Neural cell (in vitro differentiated cells): ENCODE results near the gene MSI2. TPM values are rescaled to one million over a fixed set of nuclear protein-coding genes. Genes with fewer than 3 reads are reported as not detected.

Experiments used
- H2AFZ ChIP-seq: fragments of 200-600, 300-800 bp; sonication (generic), shearing (Covaris generic); 2 replicates; pipeline ENCODE4 v1.6.0; 2014; ENCODE audit warnings: low read depth, mild to moderate bottlenecking, antibody characterized with exemption, low read length, moderate library complexity
- H3F3A ChIP-seq: fragments of 200-600 bp; shearing (Covaris generic); 2 replicates; pipeline ENCODE4 v1.6.1; 2016; ENCODE audit warnings: mild to moderate bottlenecking, moderate library complexity, mixed read lengths, antibody characterized with exemption, low read length; ENCODE audit not compliant: insufficient read depth, poor library complexity, severe bottlenecking
- H3K27ac ChIP-seq: fragments of 200-600, 300-800 bp; sonication (generic), shearing (Covaris generic); 2 replicates; pipeline ENCODE4 v1.5.1; 2014; ENCODE audit warnings: mild to moderate bottlenecking, low read length, moderate library complexity
- H3K27me3 ChIP-seq: fragments of 300-800, 200-600 bp; sonication (generic), shearing (Covaris generic); 2 replicates; pipeline ENCODE4 v1.6.0; 2014; ENCODE audit warnings: mild to moderate bottlenecking, low read depth, low read length, moderate library complexity; ENCODE audit not compliant: insufficient read depth
- H3K36me3 ChIP-seq: fragments of 300-800, 200-600 bp; sonication (generic), shearing (Covaris generic); 2 replicates; pipeline ENCODE4 v1.5.1; 2014; ENCODE audit warnings: mild to moderate bottlenecking, antibody characterized with exemption, low read length, moderate library complexity; ENCODE audit not compliant: insufficient read depth
- H3K4me2 ChIP-seq: fragments of 300-800, 200-600 bp; sonication (generic), shearing (Covaris generic); 2 replicates; pipeline ENCODE4 v1.6.0; 2014; ENCODE audit warnings: mild to moderate bottlenecking, low read length
- H3K4me3 ChIP-seq: fragments of 300-800, 200-600 bp; sonication (generic), shearing (Covaris generic); 2 replicates; pipeline ENCODE4 v1.5.1; 2014; ENCODE audit warnings: mild to moderate bottlenecking, low read length, moderate library complexity
- H3K79me2 ChIP-seq: fragments of 200-600 bp; shearing (Covaris generic); replicated peaks from 2 replicates; pipeline ENCODE4 v1.6.0; 2014; ENCODE audit warnings: mild to moderate bottlenecking, low read length, moderate library complexity; ENCODE audit not compliant: insufficient read depth
- H3K9ac ChIP-seq: fragments of 300-800, 200-600 bp; sonication (generic), shearing (Covaris generic); 2 replicates; pipeline ENCODE4 v1.6.1; 2016; ENCODE audit warnings: mild to moderate bottlenecking, low read length, mixed read lengths
- H3K9me2 ChIP-seq: fragments of 200-600 bp; shearing (Covaris generic); 2 replicates; pipeline ENCODE4 v1.6.1; 2016; ENCODE audit warnings: mild to moderate bottlenecking, low read length, mixed read lengths; ENCODE audit not compliant: insufficient read depth
- H3K9me3 ChIP-seq: fragments of 200-600, 300-800 bp; sonication (generic), shearing (Covaris generic); 2 replicates; pipeline ENCODE4 v1.6.1; 2016; ENCODE audit warnings: mild to moderate bottlenecking, mixed run types, low read length, moderate library complexity, mixed read lengths
- H4K20me1 ChIP-seq: fragments of 200-600 bp; shearing (Covaris generic); 2 replicates; pipeline ENCODE4 v1.6.1; 2016; ENCODE audit warnings: mild to moderate bottlenecking, mixed run types; ENCODE audit not compliant: insufficient read depth
- EP300 ChIP-seq: fragments of 450-650 bp; conservative IDR thresholded peaks from 2 replicates; pipeline ENCODE4 v1.6.1; 2014; ENCODE audit warnings: antibody characterized with exemption, mild to moderate bottlenecking, moderate library complexity; ENCODE audit not compliant: poor library complexity, severe bottlenecking
- EZH2 ChIP-seq: fragments of 200-600, 300-800 bp; shearing (Covaris generic), sonication (generic); IDR thresholded peaks from 2 replicates; pipeline ENCODE4 v1.6.1; 2014; ENCODE audit warnings: antibody characterized with exemption, low read length, borderline replicate concordance, mild to moderate bottlenecking; ENCODE audit not compliant: insufficient read depth, poor library complexity, severe bottlenecking
- MXI1 ChIP-seq: fragments of 450-650 bp; conservative IDR thresholded peaks from 2 replicates; pipeline ENCODE4 v1.6.1; 2014; ENCODE audit warnings: antibody characterized with exemption, mild to moderate bottlenecking; ENCODE audit not compliant: poor library complexity, severe bottlenecking
- POLR2AphosphoS5 ChIP-seq: IDR thresholded peaks from 2 replicates; pipeline ENCODE4 v1.6.1; 2012
- RAD21 ChIP-seq: fragments of 450-650 bp; conservative IDR thresholded peaks from 2 replicates; pipeline ENCODE4 v1.6.1; 2014; ENCODE audit warnings: antibody characterized with exemption, mild to moderate bottlenecking, moderate library complexity
- SMC3 ChIP-seq: fragments of 450-650 bp; conservative IDR thresholded peaks from 2 replicates; pipeline ENCODE4 v1.6.1; 2014; ENCODE audit warnings: antibody characterized with exemption, mild to moderate bottlenecking, moderate library complexity; ENCODE audit not compliant: poor library complexity
- TAF1 ChIP-seq: IDR thresholded peaks from 2 replicates; pipeline ENCODE4 v1.6.1; 2012; ENCODE audit warnings: low read depth
- polyA plus RNA-seq: library from polyadenylated mRNA; depleted of rRNA; stranded (reverse); fragments of >200 nt; gene quantifications from 2 replicates; pipeline ENCODE4 v1.2.3, GENCODE V29; 2014
- TF ChIP-seq, protein P1 (sequence below): IDR thresholded peaks from 2 replicates; pipeline ENCODE4 v1.6.1; 2012; ENCODE audit warnings: borderline replicate concordance
- TF ChIP-seq, protein P2 (sequence below): fragments of 450-650 bp; IDR thresholded peaks from 2 replicates; pipeline ENCODE4 v1.5.1; 2014; ENCODE audit warnings: antibody characterized with exemption, mild to moderate bottlenecking, moderate library complexity; ENCODE audit not compliant: poor library complexity, severe bottlenecking

MSI2 gene
- polyA plus RNA-seq, 1 donor from 2014 or later = 61.4 TPM

DNA sequence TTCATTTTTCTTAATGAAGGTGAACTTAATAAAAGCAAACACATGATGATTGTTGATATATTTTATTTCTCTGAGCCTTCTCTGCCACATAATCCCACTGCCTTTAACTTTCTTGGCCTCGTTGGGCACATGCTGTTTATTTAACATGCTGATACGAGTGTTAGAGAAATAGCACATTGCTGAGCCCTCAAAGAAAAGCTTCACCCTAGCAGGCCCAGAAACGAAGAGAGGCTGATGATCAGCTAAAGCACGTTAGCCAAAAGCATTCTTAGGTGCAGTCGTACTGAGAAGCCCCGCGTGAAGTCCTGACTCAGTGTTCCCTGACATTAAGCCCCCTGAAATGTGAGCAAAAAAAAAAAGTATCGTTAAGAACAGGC is 366.0 kb downstream of the MSI2 start:
- Histone ChIP-seq H3K79me2 (no peaks in the 10 kb centered on the region), H3K4me3 (no peak overlapping the region), H3K9me2 (no peaks in the 10 kb centered on the region), H3K27me3 (no peaks in the 10 kb centered on the region), H3K36me3 (no peaks in the 10 kb centered on the region), H4K20me1 (no peaks in the 10 kb centered on the region), H3K4me2 (no peak overlapping the region), H3K27ac (no peak overlapping the region), H3F3A (no peaks in the 10 kb centered on the region), H3K9ac (no peak overlapping the region), H2AFZ (no peak overlapping the region), H3K9me3 (no peaks in the 10 kb centered on the region)
- TF ChIP-seq MXI1 = no peak
- no peak for TF ChIP-seq TAF1
- TF ChIP-seq EP300 = no peak
- no peak for TF ChIP-seq SMC3
- TF ChIP-seq, protein P1, sequence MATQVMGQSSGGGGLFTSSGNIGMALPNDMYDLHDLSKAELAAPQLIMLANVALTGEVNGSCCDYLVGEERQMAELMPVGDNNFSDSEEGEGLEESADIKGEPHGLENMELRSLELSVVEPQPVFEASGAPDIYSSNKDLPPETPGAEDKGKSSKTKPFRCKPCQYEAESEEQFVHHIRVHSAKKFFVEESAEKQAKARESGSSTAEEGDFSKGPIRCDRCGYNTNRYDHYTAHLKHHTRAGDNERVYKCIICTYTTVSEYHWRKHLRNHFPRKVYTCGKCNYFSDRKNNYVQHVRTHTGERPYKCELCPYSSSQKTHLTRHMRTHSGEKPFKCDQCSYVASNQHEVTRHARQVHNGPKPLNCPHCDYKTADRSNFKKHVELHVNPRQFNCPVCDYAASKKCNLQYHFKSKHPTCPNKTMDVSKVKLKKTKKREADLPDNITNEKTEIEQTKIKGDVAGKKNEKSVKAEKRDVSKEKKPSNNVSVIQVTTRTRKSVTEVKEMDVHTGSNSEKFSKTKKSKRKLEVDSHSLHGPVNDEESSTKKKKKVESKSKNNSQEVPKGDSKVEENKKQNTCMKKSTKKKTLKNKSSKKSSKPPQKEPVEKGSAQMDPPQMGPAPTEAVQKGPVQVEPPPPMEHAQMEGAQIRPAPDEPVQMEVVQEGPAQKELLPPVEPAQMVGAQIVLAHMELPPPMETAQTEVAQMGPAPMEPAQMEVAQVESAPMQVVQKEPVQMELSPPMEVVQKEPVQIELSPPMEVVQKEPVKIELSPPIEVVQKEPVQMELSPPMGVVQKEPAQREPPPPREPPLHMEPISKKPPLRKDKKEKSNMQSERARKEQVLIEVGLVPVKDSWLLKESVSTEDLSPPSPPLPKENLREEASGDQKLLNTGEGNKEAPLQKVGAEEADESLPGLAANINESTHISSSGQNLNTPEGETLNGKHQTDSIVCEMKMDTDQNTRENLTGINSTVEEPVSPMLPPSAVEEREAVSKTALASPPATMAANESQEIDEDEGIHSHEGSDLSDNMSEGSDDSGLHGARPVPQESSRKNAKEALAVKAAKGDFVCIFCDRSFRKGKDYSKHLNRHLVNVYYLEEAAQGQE = no peak
- no peak for TF ChIP-seq EZH2
- TF ChIP-seq RAD21 = no peak
- TF ChIP-seq, protein P2, sequence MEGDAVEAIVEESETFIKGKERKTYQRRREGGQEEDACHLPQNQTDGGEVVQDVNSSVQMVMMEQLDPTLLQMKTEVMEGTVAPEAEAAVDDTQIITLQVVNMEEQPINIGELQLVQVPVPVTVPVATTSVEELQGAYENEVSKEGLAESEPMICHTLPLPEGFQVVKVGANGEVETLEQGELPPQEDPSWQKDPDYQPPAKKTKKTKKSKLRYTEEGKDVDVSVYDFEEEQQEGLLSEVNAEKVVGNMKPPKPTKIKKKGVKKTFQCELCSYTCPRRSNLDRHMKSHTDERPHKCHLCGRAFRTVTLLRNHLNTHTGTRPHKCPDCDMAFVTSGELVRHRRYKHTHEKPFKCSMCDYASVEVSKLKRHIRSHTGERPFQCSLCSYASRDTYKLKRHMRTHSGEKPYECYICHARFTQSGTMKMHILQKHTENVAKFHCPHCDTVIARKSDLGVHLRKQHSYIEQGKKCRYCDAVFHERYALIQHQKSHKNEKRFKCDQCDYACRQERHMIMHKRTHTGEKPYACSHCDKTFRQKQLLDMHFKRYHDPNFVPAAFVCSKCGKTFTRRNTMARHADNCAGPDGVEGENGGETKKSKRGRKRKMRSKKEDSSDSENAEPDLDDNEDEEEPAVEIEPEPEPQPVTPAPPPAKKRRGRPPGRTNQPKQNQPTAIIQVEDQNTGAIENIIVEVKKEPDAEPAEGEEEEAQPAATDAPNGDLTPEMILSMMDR = no peak

DNA sequence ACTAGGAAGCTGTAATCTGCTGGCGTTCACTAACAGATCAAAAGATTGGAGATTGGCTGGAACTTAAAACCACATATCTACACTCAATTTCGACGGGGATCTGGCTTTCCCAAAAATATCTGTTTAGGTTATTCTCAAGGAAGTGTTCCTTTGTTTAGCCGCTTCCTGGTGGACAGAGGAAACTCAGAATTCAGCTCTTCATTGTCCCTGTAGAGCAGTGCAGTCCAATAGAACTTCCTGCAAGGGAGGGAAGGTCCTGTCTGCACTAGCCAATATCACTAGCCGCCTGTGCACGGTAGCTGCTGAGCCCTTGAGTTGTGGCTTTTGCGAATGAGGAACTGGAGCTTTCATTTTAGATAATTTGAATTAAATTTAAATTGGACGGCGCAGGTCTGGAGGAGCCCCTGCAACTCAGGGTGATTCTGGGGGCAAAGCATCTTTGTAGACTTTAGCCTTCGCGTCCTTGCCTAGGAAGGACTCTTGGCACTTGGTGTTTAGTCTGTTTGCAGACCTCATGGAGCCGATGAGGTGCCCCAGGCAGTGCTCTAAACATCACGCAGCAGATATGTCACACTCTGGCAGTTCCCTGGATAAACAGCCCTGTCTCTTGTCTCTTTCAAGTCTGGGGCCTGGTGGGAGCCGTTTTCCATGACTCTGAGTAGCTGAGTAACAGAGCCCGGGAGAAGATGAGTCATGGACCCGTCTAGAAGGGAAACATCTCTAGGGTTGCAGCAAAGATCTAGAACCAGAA is 366.5 kb downstream of the MSI2 start:
- Histone ChIP-seq H3K9ac (no peak overlapping the region), H3K36me3 (no peaks in the 10 kb centered on the region), H3K4me2 (no peak overlapping the region), H3K27ac (peak overlapping the region; percentile 5), H3K27me3 (no peaks in the 10 kb centered on the region), H3K9me3 (no peaks in the 10 kb centered on the region), H3K4me3 (no peak overlapping the region), H3K79me2 (no peaks in the 10 kb centered on the region), H2AFZ (no peak overlapping the region), H3K9me2 (no peaks in the 10 kb centered on the region), H3F3A (no peaks in the 10 kb centered on the region), H4K20me1 (no peaks in the 10 kb centered on the region)
- no peak for TF ChIP-seq EP300
- no peak for TF ChIP-seq MXI1
- no peak for TF ChIP-seq EZH2
- TF ChIP-seq, protein P1 = no peak
- TF ChIP-seq RAD21 = no peak
- TF ChIP-seq POLR2AphosphoS5 = no peak
- TF ChIP-seq TAF1 = no peak
- TF ChIP-seq SMC3 = no peak
- TF ChIP-seq, protein P2 = no peak
